Keratinocyte (primary cell): ENCODE measurements around the gene USP35. TPM values are rescaled to one million over a fixed set of nuclear protein-coding genes. Genes with fewer than 3 reads are reported as not detected.

Source experiments
- DNase-seq: peaks from one replicate; pipeline ENCODE4 v3.0.0-alpha.2; 2011; ENCODE audit warnings: low read depth, missing footprints, low spot score
- FAIRE-seq: peaks from 2 replicates; lab custom pipeline; 2011; peaks lifted over from hg19 to GRCh38; lab: Jason Lieb, UNC
- H2AFZ ChIP-seq: 2 replicates; pipeline ENCODE4 v1.6.0; 2012; ENCODE audit warnings: low read length, control low read depth, inconsistent platforms; ENCODE audit not compliant: control insufficient read depth
- H3K27ac ChIP-seq: 2 replicates; pipeline ENCODE4 v1.5.1; 2011; ENCODE audit warnings: low read length; ENCODE audit not compliant: control insufficient read depth, insufficient read depth
- H3K27me3 ChIP-seq: 3 replicates; pipeline ENCODE4 v1.6.0; 2011; ENCODE audit warnings: low read length; ENCODE audit not compliant: control insufficient read depth, insufficient read depth; ENCODE audit errors: extremely low read depth
- H3K36me3 ChIP-seq, 2 experiments: 2 replicates in 1 of 2; 3 replicates in 1 of 2; pipeline ENCODE4 v1.5.1; 2011; ENCODE audit warnings: low read length in 2 of 2, mild to moderate bottlenecking in 1 of 2; ENCODE audit not compliant: control insufficient read depth in 2 of 2, insufficient read depth in 2 of 2; ENCODE audit errors: extremely low read depth in 1 of 2
- H3K4me1 ChIP-seq: 3 replicates; pipeline ENCODE4 v1.5.1; 2011; ENCODE audit warnings: low read length; ENCODE audit not compliant: control insufficient read depth, insufficient read depth; ENCODE audit errors: extremely low read depth
- H3K4me2 ChIP-seq: 3 replicates; pipeline ENCODE4 v1.6.0; 2011; ENCODE audit warnings: low read depth, low read length; ENCODE audit not compliant: control insufficient read depth, insufficient read depth; ENCODE audit errors: extremely low read depth
- H3K4me3 ChIP-seq, 3 experiments: fragments of 200-600 bp in 1 of 3; sonication (generic) in 1 of 3; 2 replicates in 2 of 3; 3 replicates in 1 of 3; pipeline ENCODE4 v1.5.1; 2011 to 2016; ENCODE audit warnings: low read length in 3 of 3, mild to moderate bottlenecking in 3 of 3, control low read depth in 2 of 3, inconsistent platforms in 1 of 3, low read depth in 1 of 3, mixed read lengths in 1 of 3, mixed run types in 1 of 3, moderate library complexity in 1 of 3; ENCODE audit not compliant: control insufficient read depth in 2 of 3, insufficient read depth in 2 of 3; ENCODE audit errors: extremely low read depth in 1 of 3
- H3K79me2 ChIP-seq: 2 replicates; pipeline ENCODE4 v1.6.0; 2012; ENCODE audit warnings: low read length; ENCODE audit not compliant: control insufficient read depth, insufficient read depth
- H3K9ac ChIP-seq: 3 replicates; pipeline ENCODE4 v1.6.0; 2011; ENCODE audit warnings: low read length; ENCODE audit not compliant: control insufficient read depth, insufficient read depth; ENCODE audit errors: extremely low read depth
- H3K9me1 ChIP-seq: 3 replicates; pipeline ENCODE4 v1.6.0; 2011; ENCODE audit warnings: low read length; ENCODE audit not compliant: control insufficient read depth, insufficient read depth; ENCODE audit errors: extremely low read depth
- H3K9me3 ChIP-seq: 2 replicates; pipeline ENCODE4 v1.5.1; 2012; ENCODE audit warnings: low read depth, low read length; ENCODE audit not compliant: control insufficient read depth
- H4K20me1 ChIP-seq: 3 replicates; pipeline ENCODE4 v1.6.0; 2011; ENCODE audit warnings: low read length; ENCODE audit not compliant: control insufficient read depth, insufficient read depth; ENCODE audit errors: extremely low read depth
- CTCF ChIP-seq, 3 experiments: IDR thresholded peaks in 1 of 3; conservative IDR thresholded peaks in 1 of 3; optimal IDR thresholded peaks in 1 of 3; 2 replicates in 2 of 3; 3 replicates in 1 of 3; pipeline versions ENCODE3 to v1.5.1; 2011; ENCODE audit warnings: low read length in 3 of 3, mild to moderate bottlenecking in 3 of 3, moderate library complexity in 2 of 3, control low read depth in 1 of 3, inconsistent platforms in 1 of 3; ENCODE audit not compliant: insufficient read depth in 2 of 3; ENCODE audit errors: extremely low read depth in 1 of 3
- EZH2 ChIP-seq: IDR thresholded peaks from one replicate; pipeline ENCODE4 v1.6.1; 2012; ENCODE audit warnings: inconsistent platforms, mild to moderate bottlenecking, low read length, moderate library complexity
- dilution Hi-C: fragments of 300-500 bp; cut with MboI; formaldehyde crosslinking; loops from one replicate; pipeline ENCODE4 v1.7.0; 2020; ENCODE audit warnings: low sequenced_read_pairs; ENCODE audit not compliant: extremely low pct_ligation_motif_present
- polyA plus RNA-seq, 5 experiments: library from polyadenylated mRNA; depleted of rRNA in 3 of 5; stranded (reverse) in 3 of 5; stranded (forward) in 1 of 5; unstranded in 1 of 5; fragments of >200 nt; gene quantifications; 1 replicate in 1 of 5; 2 replicates in 3 of 5; 3 replicates in 1 of 5; pipeline versions ENCODE4 v1.2.1 to v1.2.3, GENCODE V29; 2011 to 2012; ENCODE audit warnings: missing spikeins in 2 of 5, low read depth in 1 of 5, low replicate concordance in 1 of 5

Gene USP35
- polyA plus RNA-seq, 1 donor (not counting 4 experiments of a cell fraction or from before 2014, with no cell fraction given), result 5.0 TPM

- H2AFZ ChIP-seq, result peak overlapping the region; percentile 70
- peaks cover 34% of the 10 kb centered on the region for H3K79me2 ChIP-seq
- no peak for DNase-seq
Measured at GRCh38 chr11:78187366-78188285, 1.1 kb upstream of the USP35 start.

GRCh38 chr11:78189174-78189724 is 530 bp downstream of the USP35 start:
- H3K27ac ChIP-seq, result no peak overlapping the region
- DNase-seq, result no peak
- H2AFZ ChIP-seq, result peak overlapping the region; percentile 79
- H3K9me3 ChIP-seq, result no peaks in the 10 kb centered on the region
- H3K27me3 ChIP-seq, result no peaks in the 10 kb centered on the region
- H3K9me1 ChIP-seq, result no peaks in the 10 kb centered on the region
- FAIRE-seq, result no peak
- peaks cover 0 to 2% of the 10 kb centered on the region in 2 experiments for H3K36me3 ChIP-seq
- dilution Hi-C loops, result no loop called here
- H3K4me3 ChIP-seq, result peak overlapping the region; percentile 73 to 87 (median 86)
- peak overlapping the region; percentile 63 for H3K9ac ChIP-seq
- no peaks in the 10 kb centered on the region for H4K20me1 ChIP-seq
- H3K4me1 ChIP-seq, result peaks cover 33% of the 10 kb centered on the region
- peaks cover 32% of the 10 kb centered on the region for H3K79me2 ChIP-seq
- TF ChIP-seq EZH2 (no peak), CTCF (optimal IDR thresholded peaks at IDR 0.05 in 1 of 3, IDR thresholded peaks at IDR 0.05 in 1 of 3, conservative IDR thresholded peaks at IDR 0.05 in 1 of 3; ENCODE audit: extremely low read depth in 1 of 3, insufficient read depth in 2 of 3, low read length in 3 of 3) (no peak)
- peak overlapping the region; percentile 85 for H3K4me2 ChIP-seq

More at GRCh38 chr11:78187366-78188285, 1.1 kb upstream of the USP35 start:
- Histone ChIP-seq H3K27ac (peak overlapping the region; percentile 67), H3K9ac (peak overlapping the region; percentile 63), H3K4me2 (peak overlapping the region; percentile 91), H3K27me3 (no peaks in the 10 kb centered on the region), H3K4me3 (peak overlapping the region; percentile 73 to 87 (median 86)), H3K36me3 (no peaks in the 10 kb centered on the region), H4K20me1 (no peaks in the 10 kb centered on the region), H3K9me3 (no peaks in the 10 kb centered on the region), H3K9me1 (no peaks in the 10 kb centered on the region), H3K4me1 (peaks cover 33% of the 10 kb centered on the region)
- dilution Hi-C loops, result no loop called here
- no peak for FAIRE-seq
- TF ChIP-seq CTCF (optimal IDR thresholded peaks at IDR 0.05 in 1 of 3, IDR thresholded peaks at IDR 0.05 in 1 of 3, conservative IDR thresholded peaks at IDR 0.05 in 1 of 3; ENCODE audit: extremely low read depth in 1 of 3, insufficient read depth in 2 of 3, low read length in 3 of 3) (no peak), EZH2 (no peak)
